DMS53 treated with DMSO at 0.1 percent for 48 hours (cell line): ENCODE data around the gene CYBC1.
A peak's percentile ranks its signal among the peaks of the same experiment; 100 is the strongest.
"Not testable (repeated sequence)": the region's sequence is repeated elsewhere in the genome, so short reads cannot be mapped to it uniquely, and the experiment has no call there.

ENCODE experiments used
- DNase-seq: peaks from one replicate; lab custom pipeline; 2025; ENCODE audit not compliant: unreplicated experiment; lab: John Stamatoyannopoulos, UW

The CYBC1 gene

GRCh38 chr17:82435601-82436583, 14.7 kb downstream of the CYBC1 start:
- no peak for DNase-seq

DNA sequence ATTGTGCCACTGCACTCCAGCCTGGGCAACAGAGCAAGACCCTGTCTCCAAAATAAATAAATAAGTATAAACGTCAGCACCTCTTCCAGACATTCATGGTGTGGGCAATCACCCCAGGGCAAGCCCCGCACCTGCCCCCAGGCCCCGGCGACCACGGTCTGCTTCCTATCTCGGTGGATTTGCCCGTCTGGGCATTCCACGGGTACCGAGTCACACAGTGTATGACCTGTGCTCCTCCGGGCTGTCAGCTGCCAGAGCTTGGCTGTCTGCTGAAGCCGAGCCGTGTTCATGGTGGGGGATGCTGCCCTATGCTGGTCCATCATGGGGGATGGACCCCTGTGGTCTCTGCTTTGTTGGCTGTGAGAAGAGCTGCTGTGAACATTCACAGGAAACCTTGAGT, 15.4 kb downstream of the CYBC1 start:
- no peak for DNase-seq

GRCh38 chr17:82434216-82434565, 16.4 kb downstream of the CYBC1 start:
- DNase-seq, result no peak

- no peak for DNase-seq
Measured at GRCh38 chr17:82433560-82434215, 16.9 kb downstream of the CYBC1 start.

GRCh38 chr17:82432017-82432416, 18.5 kb downstream of the CYBC1 start:
- no peak for DNase-seq

DNA sequence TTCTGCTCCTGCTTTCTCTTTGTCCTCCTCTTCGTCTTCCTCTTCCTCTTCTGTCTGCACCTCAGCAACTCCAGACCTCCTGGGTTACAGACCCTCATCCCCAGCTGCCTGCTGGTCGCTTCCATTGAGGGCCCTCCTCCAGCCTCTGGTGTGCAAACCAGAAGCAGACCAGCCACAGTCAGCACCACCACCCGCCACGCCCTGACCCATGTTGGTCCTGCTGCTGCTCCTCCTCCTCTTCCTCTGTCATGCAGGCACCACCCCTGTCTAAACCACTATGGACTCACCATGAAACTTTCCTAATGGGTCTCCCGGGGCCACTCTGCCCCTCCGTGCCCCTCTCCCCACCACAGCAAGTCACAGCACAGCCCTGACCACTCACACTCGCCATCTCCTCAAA, 20.7 kb downstream of the CYBC1 start:
- no peak for DNase-seq

- DNase-seq, result no peak
Measured at GRCh38 chr17:82428546-82428945, 22.0 kb downstream of the CYBC1 start.

GRCh38 chr17:82424863-82425159, 25.7 kb downstream of the CYBC1 start:
- DNase-seq, result no peak

GRCh38 chr17:82424001-82424862, 26.3 kb downstream of the CYBC1 start:
- peak; percentile 29 for DNase-seq

- DNase-seq, result no peak
Measured at GRCh38 chr17:82419540-82419939, 31.0 kb downstream of the CYBC1 start.

- DNase-seq, result peak; percentile 72
Measured at GRCh38 chr17:82418001-82418986, 32.3 kb downstream of the CYBC1 start, which contains the start of the genes HEXD and OGFOD3. TSS of gene HEXD (plus strand) at chr17:82418347. CDS start at chr17:82419800, 1,453 bp downstream. TSS of gene OGFOD3 (minus strand) at chr17:82418586. CDS start at chr17:82418485, 101 bp downstream.

GRCh38 chr17:82416771-82417170, 33.8 kb downstream of the CYBC1 start:
- no peak for DNase-seq

GRCh38 chr17:82416264-82416663, 34.3 kb downstream of the CYBC1 start:
- no peak for DNase-seq

GRCh38 chr17:82415786-82416185, 34.8 kb downstream of the CYBC1 start:
- no peak for DNase-seq

DNA sequence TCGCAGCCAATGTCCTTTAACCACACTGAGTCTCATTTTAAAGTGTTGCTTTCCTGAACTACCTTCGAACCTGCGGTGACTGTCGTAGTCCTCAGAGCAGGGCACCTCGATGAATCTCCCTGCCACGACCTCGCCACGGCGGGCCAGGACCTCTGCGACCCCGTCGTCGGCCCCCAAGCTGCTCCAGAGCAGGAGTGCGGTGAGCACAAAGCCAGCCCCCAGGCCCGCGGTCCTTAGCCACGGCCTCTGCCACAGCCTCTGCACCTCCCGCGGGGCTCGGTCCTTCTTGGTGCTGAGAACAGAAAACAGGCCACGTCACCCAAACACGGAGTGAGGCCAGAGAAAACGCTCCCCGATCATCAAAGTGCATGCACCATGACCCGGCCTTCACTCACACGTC, 35.2 kb downstream of the CYBC1 start:
- no peak for DNase-seq

DNA sequence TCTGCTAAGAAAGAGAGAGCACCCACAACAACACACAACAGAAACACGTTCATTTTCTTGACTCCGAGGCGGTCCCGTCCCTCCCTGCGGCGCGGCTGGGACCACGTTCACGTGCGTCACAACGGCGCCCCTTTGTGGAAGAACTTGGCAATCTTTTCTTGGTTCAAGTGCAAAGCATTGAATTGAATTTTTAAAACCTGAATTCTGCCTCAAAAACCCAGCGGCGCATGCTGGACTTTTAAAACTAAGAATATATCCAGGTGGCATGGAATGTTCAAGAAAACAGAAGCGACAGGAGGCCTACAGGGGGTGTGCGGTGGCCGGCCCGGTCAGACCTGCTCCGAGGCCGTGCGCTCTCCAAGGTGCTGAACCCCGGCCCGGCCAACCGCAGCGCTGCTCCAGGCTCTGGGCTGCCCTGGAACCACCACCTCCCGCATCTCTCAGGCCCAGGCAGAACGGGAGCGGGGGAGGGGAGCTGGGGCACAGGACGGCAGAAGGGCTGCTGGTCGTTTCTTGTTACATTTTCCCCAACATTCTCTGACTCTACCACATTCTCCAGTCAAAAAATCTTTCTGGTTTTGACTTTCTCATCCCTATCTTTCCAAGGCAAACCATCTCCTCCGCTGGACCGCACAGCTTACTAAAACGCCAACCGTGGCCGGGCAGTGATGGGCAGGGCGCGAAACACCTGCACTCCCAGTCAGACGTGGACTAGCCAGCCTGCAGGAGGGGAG, 35.8 kb downstream of the CYBC1 start:
- DNase-seq, result peak; percentile 31

- no peak for DNase-seq
Measured at GRCh38 chr17:82412535-82413520, 37.7 kb downstream of the CYBC1 start.

DNA sequence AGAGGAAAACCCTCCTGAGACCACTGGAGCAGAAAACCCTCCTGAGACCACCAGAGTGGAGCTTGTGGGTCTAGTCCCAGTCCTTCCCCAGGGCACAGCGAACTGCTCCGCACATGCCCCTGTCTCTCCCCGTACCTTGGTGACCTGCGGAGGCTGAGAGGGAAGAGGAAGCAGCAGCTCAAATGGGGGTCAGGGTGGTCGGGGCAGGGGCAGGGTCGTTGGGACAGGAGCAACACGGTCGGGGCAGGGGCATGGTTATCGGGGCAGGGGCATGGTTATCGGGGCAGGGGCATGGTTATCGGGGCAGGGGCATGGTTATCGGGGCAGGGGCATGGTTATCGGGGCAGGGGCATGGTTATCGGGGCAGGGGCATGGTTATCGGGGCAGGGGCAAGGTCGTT, 38.5 kb downstream of the CYBC1 start:
- not testable (repeated sequence) for DNase-seq
